ENCODE results near the gene TMCO4. TPM values are rescaled to one million over a fixed set of nuclear protein-coding genes. Genes with fewer than 3 reads are reported as not detected.

TMCO4 gene
- total RNA-seq, 6 experiments from 2014 or later: 6.4 to 13.5 (median 9.8) TPM

- H3K4me3 ChIP-seq: no peak overlapping the region
- no peaks in the 10 kb centered on the region for H3K9me3 ChIP-seq
- H3K27ac ChIP-seq: no peak overlapping the region
- intact Hi-C loops (cut with DNase I): no loop called here
- no peaks in the 10 kb centered on the region for H3K36me3 ChIP-seq
- no peak for DNase-seq
- H3K27me3 ChIP-seq: no peaks in the 10 kb centered on the region
- WGBS (ENCODE audit: insufficient coverage, low coverage, low lambda C conversion rate, missing lambda C conversion rate): 70% methylated on average over 3 of the region's 3 CpGs
- TF ChIP-seq POLR2A (IDR thresholded peaks at IDR 0.05): no peak
- no peak for TF ChIP-seq CTCF (IDR thresholded peaks at IDR 0.05)
- H3K4me1 ChIP-seq: peaks cover 0 to 8% (median 0%) of the 10 kb centered on the region in 4 donors
- no peak for ATAC-seq
These were observed 28.8 kb upstream of the TMCO4 start for GRCh38 chr1:19828546-19828945.

GRCh38 chr1:19825298-19825697 is 25.6 kb upstream of the TMCO4 start:
- WGBS (ENCODE audit: insufficient coverage, low coverage, low lambda C conversion rate, missing lambda C conversion rate): 36% methylated on average over 6 of the region's 6 CpGs
- H3K9me3 ChIP-seq: no peaks in the 10 kb centered on the region
- H3K4me3 ChIP-seq: no peak overlapping the region
- ATAC-seq: peak; percentile 79 to 90 (median 88)
- H3K27me3 ChIP-seq: no peaks in the 10 kb centered on the region
- no peaks in the 10 kb centered on the region for H3K36me3 ChIP-seq
- no peak overlapping the region for H3K27ac ChIP-seq
- peaks cover 0 to 8% (median 0%) of the 10 kb centered on the region in 4 donors for H3K4me1 ChIP-seq
- intact Hi-C loops (cut with DNase I): no loop called here
- TF ChIP-seq POLR2A (IDR thresholded peaks at IDR 0.05) (no peak), CTCF (IDR thresholded peaks at IDR 0.05) (peak in 3 of 4 donors; percentile 8 to 19 (median 12))
- peak; percentile 48 to 71 (median 65) for DNase-seq

- TF ChIP-seq POLR2A (IDR thresholded peaks at IDR 0.05) (no peak), CTCF (IDR thresholded peaks at IDR 0.05) (no peak)
- ATAC-seq: no peak
- WGBS (ENCODE audit: insufficient coverage, low coverage, low lambda C conversion rate, missing lambda C conversion rate): 75% methylated on average over 4 of the region's 4 CpGs
These were observed 24.8 kb upstream of the TMCO4 start for GRCh38 chr1:19824541-19824940.

GRCh38 chr1:19824036-19824435 is 24.3 kb upstream of the TMCO4 start:
- no peak for DNase-seq
- peaks cover 0 to 18% (median 4%) of the 10 kb centered on the region in 4 donors for H3K4me1 ChIP-seq
- ATAC-seq: no peak
- TF ChIP-seq POLR2A (IDR thresholded peaks at IDR 0.05) (no peak), CTCF (IDR thresholded peaks at IDR 0.05) (no peak)
- H3K27ac ChIP-seq: no peak overlapping the region
- 76% methylated on average over 3 of the region's 5 CpGs for WGBS (ENCODE audit: insufficient coverage, low coverage, low lambda C conversion rate, missing lambda C conversion rate)
- H3K36me3 ChIP-seq: no peaks in the 10 kb centered on the region
- H3K27me3 ChIP-seq: no peaks in the 10 kb centered on the region
- intact Hi-C loops (cut with DNase I): no loop called here
- H3K9me3 ChIP-seq: no peaks in the 10 kb centered on the region
- H3K4me3 ChIP-seq: no peak overlapping the region

More at GRCh38 chr1:19824541-19824940, 24.8 kb upstream of the TMCO4 start:
- intact Hi-C loops (cut with DNase I): no loop called here
- no peaks in the 10 kb centered on the region for H3K9me3 ChIP-seq
- DNase-seq: no peak
- no peak overlapping the region for H3K4me3 ChIP-seq
- no peak overlapping the region for H3K27ac ChIP-seq
- no peaks in the 10 kb centered on the region for H3K36me3 ChIP-seq
- no peaks in the 10 kb centered on the region for H3K27me3 ChIP-seq
- H3K4me1 ChIP-seq: peaks cover 0 to 14% (median 1%) of the 10 kb centered on the region in 4 donors

GRCh38 chr1:19819701-19820100 is 20.0 kb upstream of the TMCO4 start:
- Histone ChIP-seq H3K36me3 (no peaks in the 10 kb centered on the region), H3K4me3 (no peak overlapping the region), H3K27ac (peak overlapping the region in 2 of 3 donors; percentile 73 to 94), H3K27me3 (no peaks in the 10 kb centered on the region), H3K9me3 (no peaks in the 10 kb centered on the region), H3K4me1 (peaks cover 0 to 45% (median 19%) of the 10 kb centered on the region in 4 donors)
- ATAC-seq (peak; percentile 9 to 44 (median 37)), DNase-seq (peak; percentile 43 to 79 (median 78))
- intact Hi-C loops (cut with DNase I): no loop called here
- TF ChIP-seq CTCF (IDR thresholded peaks at IDR 0.05) (no peak), POLR2A (IDR thresholded peaks at IDR 0.05) (no peak)
- 56% methylated on average over 3 of the region's 5 CpGs for WGBS (ENCODE audit: insufficient coverage, low coverage, low lambda C conversion rate, missing lambda C conversion rate)

Measured in right lobe of liver (tissue), 6 donors.